ENCODE data around the gene KRTAP12-1.
"Not testable (repeated sequence)": the region's sequence is repeated elsewhere in the genome, so short reads cannot be mapped to it uniquely, and the experiment has no call there.

KRTAP12-1 gene

GRCh38 chr21:44699502-44700001 is 17.6 kb upstream of the KRTAP12-1 start:
- DNase-seq (ENCODE audit: low read depth in 2 of 2, low spot score in 1 of 2), result no peak

- no peak for DNase-seq (ENCODE audit: low read depth in 2 of 2, low spot score in 1 of 2)
Measured at GRCh38 chr21:44697811-44698734, 16.1 kb upstream of the KRTAP12-1 start.

GRCh38 chr21:44697172-44697810 is 15.3 kb upstream of the KRTAP12-1 start, which contains the start of gene KRTAP10-12:
KRTAP10-12 (plus strand) TSS chr21:44697172; CDS start chr21:44697202, 30 bp downstream.
- not testable (repeated sequence) for DNase-seq (ENCODE audit: low read depth in 2 of 2, low spot score in 1 of 2)

GRCh38 chr21:44696572-44696971 is 14.6 kb upstream of the KRTAP12-1 start:
- no peak for DNase-seq (ENCODE audit: low read depth in 2 of 2, low spot score in 1 of 2)

GRCh38 chr21:44695641-44696040 is 13.7 kb upstream of the KRTAP12-1 start:
- DNase-seq (ENCODE audit: low read depth in 2 of 2, low spot score in 1 of 2), result no peak

GRCh38 chr21:44695184-44695583 is 13.2 kb upstream of the KRTAP12-1 start:
- DNase-seq (ENCODE audit: low read depth in 2 of 2, low spot score in 1 of 2), result no peak

GRCh38 chr21:44694776-44695175 is 12.8 kb upstream of the KRTAP12-1 start:
- DNase-seq (ENCODE audit: low read depth in 2 of 2, low spot score in 1 of 2), result no peak

DNA sequence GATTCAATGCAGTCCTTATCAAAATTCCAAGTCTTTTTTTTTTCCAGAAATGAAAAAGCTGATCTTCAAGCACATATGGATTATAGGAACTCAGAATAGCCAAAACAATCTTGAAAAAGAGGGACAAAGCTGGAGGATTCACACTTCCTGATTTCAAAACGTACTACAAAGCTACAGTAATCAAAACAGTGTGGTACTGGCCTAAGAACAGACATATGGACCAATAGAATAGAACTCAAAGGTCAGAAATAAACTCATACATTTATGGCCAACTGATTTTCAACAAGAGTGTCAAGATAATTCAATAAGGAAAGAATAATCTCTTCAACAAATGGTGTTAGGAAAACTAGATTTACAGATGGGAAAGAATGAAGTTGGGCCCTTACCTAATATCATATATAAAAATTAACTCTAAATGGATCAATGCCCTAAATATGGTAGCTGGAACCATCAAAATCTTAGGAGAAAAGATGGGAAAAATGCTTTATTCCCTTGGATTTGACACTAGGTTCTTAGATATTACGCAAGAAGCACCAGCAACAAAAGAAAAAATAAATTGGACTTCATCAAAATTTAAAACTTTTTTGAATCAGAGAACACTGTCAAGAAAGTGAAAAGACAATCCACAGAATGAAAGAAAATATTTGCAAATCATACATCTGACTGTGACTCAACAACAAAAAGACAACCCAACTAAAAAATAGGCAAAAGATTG is 11.0 kb upstream of the KRTAP12-1 start:
- DNase-seq (ENCODE audit: low read depth in 2 of 2, low spot score in 1 of 2), result no peak

- no peak for DNase-seq (ENCODE audit: low read depth in 2 of 2, low spot score in 1 of 2)
Measured at GRCh38 chr21:44691686-44692085, 9.7 kb upstream of the KRTAP12-1 start.

DNA sequence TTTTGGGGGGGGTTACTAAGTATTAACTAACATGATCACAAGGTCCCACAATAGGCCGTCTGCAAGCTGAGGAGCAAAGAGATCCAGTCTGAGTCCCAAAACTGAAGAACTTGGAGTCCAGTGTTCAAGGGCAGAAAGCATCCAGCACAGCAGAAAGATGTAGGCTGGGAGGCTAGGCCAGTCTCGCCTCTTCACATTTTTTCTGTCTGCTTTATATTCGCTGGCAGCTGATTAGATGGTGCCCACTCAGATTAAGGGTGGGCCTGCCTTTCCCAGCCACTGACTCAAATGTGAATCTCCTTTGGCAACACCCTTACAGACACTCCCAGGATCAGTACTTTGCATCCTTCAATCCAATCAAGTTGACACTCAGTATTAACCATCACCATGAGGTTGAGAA is 7.8 kb upstream of the KRTAP12-1 start:
- not testable (repeated sequence) for DNase-seq (ENCODE audit: low read depth in 2 of 2, low spot score in 1 of 2)

DNA sequence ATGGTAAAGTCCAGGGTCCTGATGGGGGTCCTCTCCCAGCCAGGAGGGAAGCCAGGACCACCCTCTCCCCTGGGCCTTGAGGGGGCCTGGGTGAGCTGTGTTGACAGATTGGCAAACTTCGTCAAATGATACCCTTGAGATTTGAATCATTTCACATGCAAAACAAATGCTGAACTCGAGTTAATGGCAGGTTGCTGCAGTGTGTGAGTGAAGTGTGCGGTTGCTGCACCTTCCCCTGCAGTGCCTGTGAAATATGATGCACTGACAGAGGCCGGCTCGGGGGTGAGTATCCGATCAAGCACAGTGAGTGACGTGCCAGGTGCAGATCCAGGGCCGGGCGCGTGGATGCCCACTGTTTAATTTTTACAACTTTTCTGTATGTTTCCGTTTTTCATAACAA is 5.7 kb upstream of the KRTAP12-1 start:
- DNase-seq (ENCODE audit: low read depth in 2 of 2, low spot score in 1 of 2), result no peak

DNA sequence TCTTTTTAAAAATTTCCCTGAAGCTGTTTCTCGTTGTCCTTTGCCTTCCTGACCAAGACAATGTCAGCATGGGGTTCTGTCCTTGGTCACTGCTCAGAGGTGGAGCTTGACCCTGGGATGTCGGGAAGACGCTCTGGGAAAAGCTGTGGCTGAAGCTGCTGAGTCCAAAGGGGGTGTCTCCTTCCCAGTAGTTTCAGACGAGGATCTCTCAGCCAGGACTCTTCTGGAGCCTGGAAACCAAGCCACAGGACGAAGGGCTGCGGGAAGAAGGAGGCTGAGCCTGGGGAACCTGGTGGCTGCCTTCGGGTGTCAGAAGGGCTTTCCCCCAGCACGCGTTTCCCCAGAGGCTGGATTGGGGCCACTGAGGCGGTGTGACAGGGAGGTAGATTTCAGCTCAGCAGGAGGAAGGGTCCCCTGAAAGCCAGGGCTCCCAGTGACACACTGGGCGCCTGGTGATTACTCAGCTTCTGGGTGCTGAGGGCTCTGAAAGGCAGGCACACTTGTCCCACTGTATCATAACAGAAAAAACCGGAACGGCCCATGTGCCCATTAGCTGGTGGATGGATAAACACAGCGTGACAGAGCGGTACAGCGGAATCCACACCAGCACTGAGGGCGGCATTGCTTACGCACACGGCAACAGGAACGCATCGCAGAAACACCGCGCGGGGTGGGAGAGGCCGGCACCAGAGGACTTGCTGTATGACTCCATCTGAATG is 5.0 kb upstream of the KRTAP12-1 start:
- no peak for DNase-seq (ENCODE audit: low read depth in 2 of 2, low spot score in 1 of 2)

DNA sequence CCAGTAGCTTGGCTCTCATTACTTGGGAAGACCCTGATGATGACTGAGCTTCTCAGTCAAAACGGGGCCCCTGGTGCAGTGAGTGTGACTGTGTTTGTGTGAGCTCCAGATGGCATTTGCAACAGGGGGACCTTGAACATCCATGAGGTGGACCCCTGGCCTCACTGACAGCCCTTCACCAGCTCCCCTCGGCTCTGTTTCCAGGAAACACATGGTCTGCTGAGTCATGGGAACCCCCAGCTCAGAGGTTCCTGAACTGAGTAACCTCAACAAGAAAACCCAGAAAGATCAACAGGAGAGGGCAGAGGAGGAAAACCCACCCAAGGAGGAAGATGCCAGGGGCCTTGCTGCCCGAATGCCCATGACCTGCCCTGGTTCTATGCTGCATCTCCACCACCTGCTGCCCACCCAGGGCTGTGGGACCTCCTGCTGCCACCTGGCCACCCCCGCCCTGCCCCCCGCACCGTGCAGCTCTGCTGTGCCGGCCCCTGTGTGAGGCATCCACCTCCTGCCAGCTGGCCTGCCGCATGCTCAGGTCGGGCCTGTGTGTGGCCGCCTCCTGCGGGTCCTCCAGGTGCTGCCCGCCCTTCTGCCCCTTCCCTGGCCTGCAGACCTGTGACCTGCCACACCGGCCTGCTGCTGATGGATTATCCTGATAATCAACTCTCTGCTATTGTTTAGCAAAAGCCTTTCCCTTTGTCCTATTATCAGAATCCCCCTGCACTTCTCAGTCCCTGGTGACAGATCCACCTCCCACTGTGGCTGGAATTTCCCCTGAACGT is 4.2 kb upstream of the KRTAP12-1 start:
- no peak for DNase-seq (ENCODE audit: low read depth in 2 of 2, low spot score in 1 of 2)

GRCh38 chr21:44685050-44685449 is 3.1 kb upstream of the KRTAP12-1 start:
- DNase-seq (ENCODE audit: low read depth in 2 of 2, low spot score in 1 of 2), result not testable (repeated sequence)

- DNase-seq (ENCODE audit: low read depth in 2 of 2, low spot score in 1 of 2), result no peak
Measured at GRCh38 chr21:44684483-44684882, 2.5 kb upstream of the KRTAP12-1 start.

DNA sequence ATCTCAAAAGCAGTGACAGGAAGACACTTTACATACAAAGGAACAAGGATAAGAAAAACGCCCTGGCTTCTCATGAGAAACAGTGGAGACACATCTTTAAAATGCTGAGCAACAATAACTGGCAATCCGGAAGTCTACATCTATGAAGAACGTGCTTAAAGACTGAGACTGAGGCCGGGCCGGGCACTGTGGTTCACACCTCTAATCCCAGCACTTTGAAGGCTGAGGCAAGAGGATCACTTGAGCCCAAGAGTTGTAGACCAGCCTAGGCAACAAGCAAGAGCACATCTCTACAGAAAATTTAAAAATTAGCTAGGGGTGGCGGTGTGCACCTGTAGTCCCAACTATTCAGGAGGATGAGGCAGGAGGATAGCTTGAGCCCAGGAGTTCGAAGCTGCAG is 2.1 kb upstream of the KRTAP12-1 start:
- no peak for DNase-seq (ENCODE audit: low read depth in 2 of 2, low spot score in 1 of 2)

DNA sequence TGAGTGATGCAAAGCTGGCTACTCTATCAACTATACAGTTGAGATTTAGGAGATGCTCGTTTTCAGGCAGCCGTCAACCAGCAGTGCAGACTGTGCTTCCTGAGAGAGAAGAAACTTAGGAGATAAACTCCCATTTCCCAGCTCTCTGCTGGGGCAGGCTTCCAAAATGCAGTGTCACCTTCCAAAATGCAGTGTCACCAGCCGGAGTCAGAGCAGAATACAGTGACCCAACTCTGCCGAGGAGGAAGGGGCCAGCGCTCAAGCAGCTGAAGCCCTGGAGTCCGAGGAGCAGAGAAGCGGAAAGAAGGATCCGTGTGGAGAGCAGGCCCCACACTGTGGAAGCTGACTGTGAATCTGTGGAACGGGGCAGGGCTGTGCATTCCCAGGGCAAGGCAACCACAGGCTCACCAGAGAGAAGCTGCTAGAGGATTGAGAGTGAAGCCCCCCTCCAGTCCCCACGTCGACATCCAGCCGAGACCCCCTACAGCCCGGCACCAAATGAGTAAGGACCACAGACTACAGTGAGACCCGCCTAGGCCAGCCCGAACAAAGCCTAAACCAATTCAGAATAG is 703 bp upstream of the KRTAP12-1 start:
- no peak for DNase-seq (ENCODE audit: low read depth in 2 of 2, low spot score in 1 of 2)

GRCh38 chr21:44681152-44681551 is 811 bp downstream of the KRTAP12-1 start:
- DNase-seq (ENCODE audit: low read depth in 2 of 2, low spot score in 1 of 2), result no peak

DNA sequence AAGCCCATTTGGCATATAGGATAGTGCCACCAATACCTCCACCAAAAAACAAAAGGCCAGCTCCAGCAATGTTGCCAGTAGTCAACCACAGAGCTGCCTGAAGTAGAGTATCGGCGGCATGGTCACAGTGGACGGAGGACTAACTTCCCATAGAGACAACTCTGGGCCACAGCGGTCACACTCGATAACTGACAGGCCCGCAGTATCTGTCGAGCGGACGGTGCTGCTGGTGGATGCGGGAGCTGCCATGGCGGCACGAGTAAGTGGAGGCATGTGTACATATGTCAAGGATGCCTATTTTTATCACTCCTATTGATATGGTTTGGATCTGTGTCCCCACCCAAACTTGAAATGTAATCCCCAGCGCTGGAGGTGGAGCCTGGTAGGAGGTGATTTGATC is 4.1 kb downstream of the KRTAP12-1 start:
- no peak for DNase-seq (ENCODE audit: low read depth in 2 of 2, low spot score in 1 of 2)

- no peak for DNase-seq (ENCODE audit: low read depth in 2 of 2, low spot score in 1 of 2)
Measured at GRCh38 chr21:44671911-44672310, 10.1 kb downstream of the KRTAP12-1 start.
